WI38 (cell line): ENCODE measurements around the gene PROM1.

Experiments used
- H3K4me3 ChIP-seq: 2 replicates; pipeline ENCODE4 v1.5.1; 2011; ENCODE audit warnings: low read depth, mild to moderate bottlenecking, control low read depth, low read length
- CTCF ChIP-seq: IDR thresholded peaks from 2 replicates; pipeline ENCODE4 v1.5.1; 2012; ENCODE audit warnings: low read depth, mild to moderate bottlenecking, control low read depth, low read length

PROM1 gene

GRCh38 chr4:15971068-15971801, 112.6 kb downstream of the PROM1 start:
- H3K4me3 ChIP-seq = no peak overlapping the region
- no peak for TF ChIP-seq CTCF

- H3K4me3 ChIP-seq = no peak overlapping the region
- no peak for TF ChIP-seq CTCF
Observed at GRCh38 chr4:15968551-15969300, 115.1 kb downstream of the PROM1 start.

GRCh38 chr4:15965325-15965724, 118.5 kb downstream of the PROM1 start:
- TF ChIP-seq CTCF = no peak
- H3K4me3 ChIP-seq = no peak overlapping the region

GRCh38 chr4:15964159-15964558, 119.7 kb downstream of the PROM1 start:
- no peak for TF ChIP-seq CTCF
- H3K4me3 ChIP-seq = no peak overlapping the region

GRCh38 chr4:15963576-15963975, 120.2 kb downstream of the PROM1 start:
- no peak for TF ChIP-seq CTCF
- no peak overlapping the region for H3K4me3 ChIP-seq

- TF ChIP-seq CTCF = peak; percentile 57
- H3K4me3 ChIP-seq = no peak within 1 kb of the TSS
Observed at GRCh38 chr4:15963001-15963451, 120.8 kb downstream of the PROM1 start, which contains the start of gene FGFBP2. Gene FGFBP2 (minus strand): TSS chr4:15963175. CDS start chr4:15963129, 46 bp downstream.
